ENCODE results near the gene PPP1R3G.

PPP1R3G gene

GRCh38 chr6:5128351-5128750 is 43.2 kb downstream of the PPP1R3G start:
- no peak for DNase-seq (ENCODE audit: low read depth)
- in situ Hi-C loops (cut with HindIII; ENCODE audit: low sequenced_read_pairs): loop anchor here (25.0 kb wide), 1 partner anchor 259 kb away; no protein-coding TSS in a partner anchor
- no peak overlapping the region for H3K4me3 ChIP-seq (ENCODE audit: low read depth, low read length)
- TF ChIP-seq CTCF (IDR thresholded peaks at IDR 0.05; ENCODE audit: low read depth, low read length, missing control alignments): no peak

DNA sequence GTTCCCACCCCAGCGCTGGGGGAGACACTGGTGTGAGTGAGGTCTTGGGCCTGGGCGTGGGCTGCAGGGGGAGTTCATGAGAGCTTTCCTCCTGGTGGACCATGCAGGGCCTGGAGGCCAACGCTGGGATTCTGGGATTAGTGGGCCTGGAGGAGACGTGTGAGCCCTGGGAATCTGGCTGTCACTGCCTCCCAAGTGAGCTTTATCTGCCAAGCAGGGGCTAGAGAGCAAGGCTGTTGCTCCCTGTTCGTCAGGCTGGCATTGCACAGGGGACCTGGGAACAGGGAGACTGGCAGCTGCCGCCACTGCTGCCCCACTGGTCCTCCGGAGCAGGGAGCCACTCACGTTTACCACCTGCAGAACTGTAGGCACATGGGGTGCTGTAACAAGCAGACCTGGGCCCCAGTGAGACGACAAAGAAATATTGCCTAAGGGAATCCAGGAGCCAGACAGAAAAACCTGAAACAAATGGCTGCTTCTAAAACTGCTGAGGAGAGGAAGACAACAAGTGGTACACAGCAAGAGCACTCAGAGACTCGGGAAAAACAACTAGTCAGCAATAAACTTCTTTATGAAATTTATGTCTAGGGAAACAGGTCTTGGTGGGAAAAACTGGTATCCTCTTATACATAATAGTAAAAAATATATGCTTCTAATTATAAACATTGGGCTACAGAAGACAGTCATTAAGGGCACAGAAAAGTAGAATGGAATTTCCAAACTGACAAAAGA is 45.2 kb downstream of the PPP1R3G start:
- in situ Hi-C loops (cut with HindIII; ENCODE audit: low sequenced_read_pairs): loop anchor here (25.0 kb wide), 1 partner anchor 257 kb away; no protein-coding TSS in a partner anchor
- H3K4me3 ChIP-seq (ENCODE audit: low read depth, low read length): no peak overlapping the region
- DNase-seq (ENCODE audit: low read depth): no peak
- no peak for TF ChIP-seq CTCF (IDR thresholded peaks at IDR 0.05; ENCODE audit: low read depth, low read length, missing control alignments)

GRCh38 chr6:5132731-5133130 is 47.6 kb downstream of the PPP1R3G start:
- H3K4me3 ChIP-seq (ENCODE audit: low read depth, low read length): no peak overlapping the region
- in situ Hi-C loops (cut with HindIII; ENCODE audit: low sequenced_read_pairs): loop anchor here (25.0 kb wide), 1 partner anchor 255 kb away; no protein-coding TSS in a partner anchor
- TF ChIP-seq CTCF (IDR thresholded peaks at IDR 0.05; ENCODE audit: low read depth, low read length, missing control alignments): no peak
- DNase-seq (ENCODE audit: low read depth): peak; percentile 63

DNA sequence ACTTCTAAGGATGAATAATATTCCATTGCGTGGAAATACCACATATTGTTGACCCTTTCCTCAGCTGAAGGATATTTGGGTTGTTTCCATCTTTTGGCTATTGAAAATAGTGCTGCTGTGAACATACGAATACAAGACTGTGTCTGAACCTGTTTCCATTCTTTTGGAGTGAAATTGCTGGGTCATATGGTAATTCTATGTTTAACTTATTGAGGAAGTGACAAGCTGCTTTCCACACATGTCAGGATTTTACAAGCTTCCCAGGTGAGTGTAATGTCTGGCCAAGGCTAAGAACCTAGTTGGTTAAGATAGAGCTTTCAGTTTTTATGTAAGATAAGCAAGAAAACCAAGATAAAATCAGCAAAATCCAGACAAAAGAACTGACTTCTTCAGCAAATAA is 48.8 kb downstream of the PPP1R3G start:
- no peak overlapping the region for H3K4me3 ChIP-seq (ENCODE audit: low read depth, low read length)
- DNase-seq (ENCODE audit: low read depth): no peak
- TF ChIP-seq CTCF (IDR thresholded peaks at IDR 0.05; ENCODE audit: low read depth, low read length, missing control alignments): no peak
- in situ Hi-C loops (cut with HindIII; ENCODE audit: low sequenced_read_pairs): loop anchor here (25.0 kb wide), 1 partner anchor 253 kb away; no protein-coding TSS in a partner anchor

DNA sequence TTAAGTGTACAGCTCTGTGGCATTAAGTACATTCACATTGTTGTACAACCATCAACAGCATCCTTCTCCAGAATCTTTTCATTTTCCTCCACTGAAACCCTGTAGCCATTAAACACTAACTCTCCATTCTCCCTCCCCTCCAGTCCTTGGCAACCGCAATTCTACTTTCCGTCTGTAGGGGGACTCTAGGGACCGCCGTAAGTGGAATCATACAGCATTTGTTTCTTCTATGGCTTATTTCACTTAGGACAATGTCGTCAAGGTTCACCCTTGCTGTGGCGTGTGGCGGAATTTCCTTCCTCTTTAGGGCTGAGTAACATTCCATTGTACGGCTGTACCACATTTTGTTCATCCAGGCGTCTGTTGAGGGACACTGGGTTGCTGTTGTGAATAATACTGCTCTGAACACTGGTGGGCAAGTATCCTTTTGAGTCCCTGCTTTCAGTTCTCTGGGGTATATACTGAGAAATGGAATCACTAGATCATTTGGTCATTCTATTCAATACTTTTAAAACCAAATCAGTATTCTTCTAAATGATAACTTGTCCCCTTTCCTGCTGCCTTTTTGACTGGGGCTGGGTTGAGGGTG is 50.7 kb downstream of the PPP1R3G start:
- in situ Hi-C loops (cut with HindIII; ENCODE audit: low sequenced_read_pairs): loop anchor here (25.0 kb wide), 1 partner anchor 251 kb away; no protein-coding TSS in a partner anchor
- H3K4me3 ChIP-seq (ENCODE audit: low read depth, low read length): no peak overlapping the region
- DNase-seq (ENCODE audit: low read depth): no peak
- peak; percentile 75 for TF ChIP-seq CTCF (IDR thresholded peaks at IDR 0.05; ENCODE audit: low read depth, low read length, missing control alignments)

DNA sequence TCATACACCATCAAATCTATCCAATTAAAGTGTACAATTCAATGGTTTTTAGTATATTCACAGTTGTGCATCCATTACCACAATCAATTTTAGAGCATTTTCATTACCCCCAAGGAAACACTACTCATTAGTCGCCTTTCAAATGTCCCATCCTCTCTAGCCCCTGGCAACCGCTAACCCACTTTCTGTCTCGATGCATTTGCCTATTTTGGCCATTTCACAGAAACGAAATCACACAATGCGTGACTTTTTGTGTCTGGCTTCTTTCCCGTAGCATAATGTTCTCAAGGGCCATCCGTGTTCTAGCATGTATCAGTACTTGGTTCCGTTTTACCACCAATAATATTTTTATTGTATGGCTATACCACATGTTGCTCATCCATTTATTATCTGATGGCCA is 51.7 kb downstream of the PPP1R3G start:
- TF ChIP-seq CTCF (IDR thresholded peaks at IDR 0.05; ENCODE audit: low read depth, low read length, missing control alignments): no peak
- H3K4me3 ChIP-seq (ENCODE audit: low read depth, low read length): no peak overlapping the region
- in situ Hi-C loops (cut with HindIII; ENCODE audit: low sequenced_read_pairs): loop anchor here (25.0 kb wide), 1 partner anchor 250 kb away; no protein-coding TSS in a partner anchor
- no peak for DNase-seq (ENCODE audit: low read depth)
